ENCODE measurements around the gene KCTD17. TPM values are rescaled to one million over a fixed set of nuclear protein-coding genes. Genes with fewer than 3 reads are reported as not detected.
A peak's percentile ranks its signal among the peaks of the same experiment; 100 is the strongest.

The KCTD17 gene
- total RNA-seq, 2 experiments from 2014 or later = 22.9 to 25.4 TPM

DNA sequence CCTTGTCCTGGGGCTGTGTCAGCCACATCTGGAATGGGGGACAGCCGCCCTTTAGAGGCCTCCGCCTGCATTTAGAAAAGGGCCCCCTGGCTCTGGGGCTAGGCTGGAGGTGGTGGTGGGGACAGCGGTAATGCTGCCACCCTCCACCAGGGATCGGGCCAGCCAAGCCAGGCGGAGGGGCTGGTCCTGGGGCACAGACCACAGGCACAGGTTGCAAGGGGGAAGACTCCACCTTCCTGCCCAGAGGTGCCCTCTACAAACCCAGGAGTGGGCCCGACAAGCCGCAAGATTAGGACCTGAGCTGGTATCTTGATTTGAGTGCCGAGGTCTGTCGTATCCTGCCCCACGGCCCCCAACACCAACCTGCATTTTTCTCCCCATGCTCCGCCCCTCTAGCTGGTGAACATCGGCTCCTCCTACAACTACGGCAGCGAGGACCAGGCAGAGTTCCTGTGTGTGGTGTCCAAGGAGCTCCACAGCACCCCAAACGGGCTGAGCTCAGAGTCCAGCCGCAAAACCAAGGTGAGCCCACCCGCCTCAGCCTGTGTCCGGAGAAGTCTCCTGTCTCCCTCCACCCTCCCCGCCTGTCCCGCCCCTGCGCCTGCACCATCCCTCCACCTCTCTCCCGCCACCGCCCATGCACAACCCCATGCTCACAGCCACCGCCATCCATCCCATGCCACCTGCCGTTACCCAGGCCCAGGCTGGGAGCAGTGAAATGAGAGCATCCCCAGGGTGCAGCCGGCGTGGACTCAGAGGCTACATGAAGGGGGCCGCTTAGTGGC, 7.6 kb downstream of the KCTD17 start:
- H3K4me1 Mint-ChIP-seq = peaks cover 15% of the 10 kb centered on the region
- no peak overlapping the region for H3K27ac Mint-ChIP-seq
- H3K4me3 Mint-ChIP-seq = no peak overlapping the region
- H3K27me3 Mint-ChIP-seq = no peaks in the 10 kb centered on the region
- DNase-seq = no peak
- peaks cover 2% of the 10 kb centered on the region for H3K36me3 Mint-ChIP-seq
- H3K9me3 Mint-ChIP-seq = no peaks in the 10 kb centered on the region

DNA sequence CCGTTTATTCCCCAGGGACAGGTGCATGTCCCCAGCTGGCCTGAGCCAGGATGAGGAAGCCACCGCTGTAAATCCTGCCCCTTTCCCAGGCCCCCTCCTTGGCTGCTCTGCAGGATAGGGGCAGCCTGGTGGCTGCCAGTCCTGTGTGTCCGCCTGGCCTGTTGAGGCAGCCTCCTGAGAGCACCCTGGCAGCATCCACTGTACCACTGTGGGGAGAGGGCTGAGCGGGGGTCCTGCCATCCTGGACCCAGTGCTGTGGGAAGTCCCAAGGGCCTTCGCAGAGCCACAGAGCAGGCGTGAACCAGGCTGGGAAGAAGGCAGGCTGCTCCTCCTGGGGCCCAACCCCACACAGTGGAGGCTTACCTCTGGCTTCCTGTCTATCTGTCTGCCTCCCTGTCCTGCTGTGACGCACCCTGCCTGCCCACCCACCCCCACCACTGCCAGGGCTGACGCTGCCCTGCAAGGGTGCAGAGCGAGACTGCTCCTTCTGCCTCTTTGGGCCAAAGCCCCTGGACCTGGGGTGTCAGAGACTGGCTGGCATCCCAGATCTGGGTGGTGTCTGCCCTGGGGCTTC, 8.4 kb downstream of the KCTD17 start:
- peaks cover 3% of the 10 kb centered on the region for H3K36me3 Mint-ChIP-seq

DNA sequence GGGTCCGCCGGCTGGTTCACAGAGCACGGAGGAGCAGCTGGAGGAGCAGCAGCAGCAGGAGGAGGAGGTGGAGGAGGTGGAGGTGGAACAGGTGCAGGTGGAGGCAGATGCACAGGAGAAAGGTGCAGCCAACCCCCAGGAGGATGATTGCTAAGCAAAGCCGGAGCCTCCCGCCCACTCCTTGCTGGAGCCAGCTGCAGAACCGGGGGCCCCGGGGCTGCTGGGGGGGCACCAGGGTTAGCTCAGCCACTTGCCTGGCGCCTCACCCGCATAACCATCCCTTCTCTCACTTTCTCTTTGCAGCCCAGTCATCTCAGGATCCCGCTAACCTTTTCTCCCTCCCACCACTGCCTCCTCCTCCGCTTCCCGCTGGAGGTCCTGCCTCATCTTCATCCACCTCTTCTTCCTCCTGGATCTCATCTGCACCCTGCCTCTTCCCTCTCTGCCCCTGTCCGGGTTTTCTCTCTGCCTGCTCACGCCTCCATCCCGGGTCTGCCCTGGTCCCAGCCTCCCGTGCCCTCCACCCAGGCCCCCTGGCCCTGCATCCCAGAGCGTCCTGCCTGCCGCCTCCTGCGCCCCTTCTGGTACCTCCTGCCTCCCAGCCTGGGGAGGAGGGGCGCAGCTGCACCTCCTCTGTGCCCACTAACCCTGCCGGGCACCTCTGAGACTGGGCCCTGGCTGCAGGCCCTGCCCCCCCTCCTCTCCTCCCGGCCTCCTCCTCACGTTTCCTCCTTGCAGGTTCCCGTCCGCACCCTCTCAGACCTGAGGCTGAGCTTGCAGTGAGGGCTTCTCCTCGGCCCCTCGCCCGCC, 9.5 kb downstream of the KCTD17 start:
- peak; percentile 78 for DNase-seq
- Mint-ChIP-seq H3K4me1 (peaks cover 15% of the 10 kb centered on the region), H3K9me3 (no peaks in the 10 kb centered on the region), H3K36me3 (peaks cover 3% of the 10 kb centered on the region), H3K4me3 (no peak overlapping the region), H3K27ac (no peak overlapping the region), H3K27me3 (no peaks in the 10 kb centered on the region)

More for the DNA sequence above, 8.4 kb downstream of the KCTD17 start:
- Mint-ChIP-seq H3K27ac (no peak overlapping the region), H3K4me3 (no peak overlapping the region), H3K4me1 (peaks cover 15% of the 10 kb centered on the region), H3K9me3 (no peaks in the 10 kb centered on the region), H3K27me3 (no peaks in the 10 kb centered on the region)
- DNase-seq = no peak

DNA sequence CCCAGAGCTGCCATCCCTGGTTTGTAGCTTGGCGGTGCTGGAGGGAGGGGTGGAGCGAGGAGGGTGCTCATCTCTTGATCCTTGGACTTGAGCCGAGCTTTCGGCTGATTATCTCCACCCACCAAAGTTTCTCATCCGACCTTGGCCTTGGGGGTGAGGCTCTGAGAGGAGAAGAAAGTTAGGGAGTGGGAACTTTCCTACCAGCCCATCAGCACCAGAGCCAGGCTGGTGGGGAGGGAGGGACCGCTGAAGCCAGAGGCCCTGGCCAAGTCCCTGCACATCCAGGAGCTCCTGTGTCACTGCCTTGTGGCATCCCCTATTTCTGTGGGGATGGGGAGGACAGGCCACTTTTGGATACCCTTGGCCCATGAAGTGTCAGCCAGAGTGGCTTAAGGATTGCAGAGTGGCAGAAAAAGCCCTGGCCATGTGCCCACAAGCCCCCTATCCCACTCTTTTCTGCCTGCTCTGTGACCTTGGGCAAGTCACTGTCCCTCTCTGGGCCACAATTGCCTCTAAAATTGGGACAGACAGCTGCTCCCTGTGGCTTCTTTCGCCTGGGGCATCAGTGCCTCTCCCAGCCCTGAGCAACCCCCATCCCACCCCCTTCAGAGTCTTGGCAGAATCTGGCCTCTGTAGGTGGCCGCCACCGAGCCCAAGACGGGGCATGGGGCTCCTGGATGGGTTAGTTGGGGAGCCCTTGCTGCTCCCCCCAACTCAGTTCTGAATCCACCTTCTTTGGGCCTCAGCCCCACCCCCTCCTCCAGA, 10.3 kb downstream of the KCTD17 start:
- Mint-ChIP-seq H3K9me3 (no peaks in the 10 kb centered on the region), H3K27me3 (no peaks in the 10 kb centered on the region), H3K4me1 (peaks cover 15% of the 10 kb centered on the region), H3K4me3 (no peak overlapping the region), H3K36me3 (peaks cover 3% of the 10 kb centered on the region), H3K27ac (no peak overlapping the region)
- no peak for DNase-seq

DNA sequence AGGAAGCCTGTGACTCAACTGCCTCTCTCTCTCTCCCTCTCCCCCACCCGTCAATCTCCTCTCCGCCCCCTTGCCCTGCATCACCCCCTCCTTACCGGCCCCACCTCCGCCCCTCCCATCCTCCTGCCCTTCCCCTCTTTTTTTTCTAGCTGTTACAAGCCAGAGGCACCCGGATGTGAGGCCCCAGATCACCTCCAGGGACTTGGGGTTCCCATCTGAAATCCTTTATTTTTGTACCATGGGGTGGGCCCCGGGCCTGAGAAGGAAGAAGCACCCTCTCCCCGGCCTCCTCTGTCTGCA, 10.8 kb downstream of the KCTD17 start:
- no peak for DNase-seq
- Mint-ChIP-seq H3K4me3 (no peak overlapping the region), H3K9me3 (no peaks in the 10 kb centered on the region), H3K36me3 (peaks cover 3% of the 10 kb centered on the region), H3K27ac (no peak overlapping the region), H3K4me1 (peaks cover 15% of the 10 kb centered on the region), H3K27me3 (no peaks in the 10 kb centered on the region)

DNA sequence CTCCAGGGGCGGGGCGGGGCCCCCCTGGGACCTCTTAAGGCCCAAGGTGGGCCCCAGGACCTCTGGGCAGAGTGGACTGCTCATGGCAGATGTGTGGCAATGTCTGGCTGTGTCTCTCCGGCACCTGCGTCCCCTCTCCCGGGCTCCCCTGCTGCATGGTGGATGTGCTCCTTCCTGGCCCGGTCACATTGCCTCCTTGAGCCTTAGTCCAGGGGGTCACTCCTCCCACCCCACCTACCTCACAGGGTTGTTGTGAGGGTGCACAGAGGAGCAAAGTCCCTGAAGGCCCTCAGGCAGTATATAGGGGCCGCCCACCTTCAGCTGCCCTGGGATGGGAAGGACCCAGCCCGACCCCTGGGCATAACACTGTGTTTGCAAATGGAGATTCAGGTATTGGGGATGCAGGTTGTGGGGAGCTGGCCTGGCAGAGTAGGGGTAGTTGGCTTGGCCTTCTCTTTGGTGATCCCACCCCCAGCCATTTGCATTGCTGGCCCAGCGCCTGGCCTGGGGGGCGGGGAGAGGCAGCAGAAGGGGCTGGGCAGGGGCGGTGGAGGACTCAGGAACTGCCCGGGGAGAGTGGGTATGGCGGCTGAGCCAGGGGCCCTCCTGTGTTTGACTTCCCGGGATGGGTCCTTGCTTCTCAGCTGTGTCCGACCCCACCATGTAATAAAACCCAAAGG, 11.3 kb downstream of the KCTD17 start:
- no peak overlapping the region for H3K27ac Mint-ChIP-seq

DNA sequence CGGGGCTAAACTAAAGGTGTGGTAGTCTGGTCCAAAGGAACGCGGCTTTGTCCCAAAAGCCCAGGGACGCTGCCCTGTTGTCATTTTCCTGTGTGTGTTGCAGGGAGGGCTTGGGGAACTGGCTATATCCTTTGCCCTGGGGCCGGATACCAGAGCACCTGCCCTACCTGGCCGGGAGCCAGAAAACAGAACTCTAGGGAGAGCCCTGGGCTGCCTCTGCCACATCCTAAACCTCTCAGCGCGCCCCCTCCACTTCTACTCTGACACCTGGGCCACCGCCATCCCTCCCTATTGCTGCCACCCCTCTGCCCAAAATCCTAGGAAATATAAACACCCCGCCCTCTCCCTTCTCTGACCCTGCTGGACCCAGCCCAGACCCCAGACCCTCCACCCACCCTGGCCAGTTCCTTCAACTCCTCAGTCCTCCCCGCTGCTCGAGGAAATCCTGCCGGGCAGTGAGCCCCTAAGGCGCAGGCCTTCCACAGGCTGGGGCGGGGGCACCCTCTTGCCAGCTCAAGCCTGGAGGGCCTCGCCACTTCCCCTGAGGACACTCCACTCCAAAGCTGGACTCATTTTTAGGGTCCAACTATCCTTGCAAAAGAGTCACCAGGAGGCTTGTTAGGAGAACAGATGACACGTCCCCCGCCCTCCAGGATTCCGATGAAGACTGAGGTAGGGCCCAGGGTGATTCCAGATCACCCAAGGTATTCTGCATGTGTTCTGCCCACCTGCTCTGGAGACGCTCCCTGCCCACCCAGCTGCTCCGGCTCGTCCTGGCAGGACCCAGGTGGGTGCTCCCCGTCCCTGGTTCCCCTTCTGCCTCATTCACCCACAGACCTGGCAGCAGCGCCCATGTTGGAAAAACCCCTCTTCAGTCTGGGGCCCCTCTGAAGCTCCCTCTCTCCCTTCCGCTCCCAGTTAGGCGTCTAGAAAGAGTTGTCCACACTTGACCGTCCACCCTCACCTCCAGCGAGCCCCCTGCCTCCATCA, 12.2 kb downstream of the KCTD17 start:
- Mint-ChIP-seq H3K27me3 (peaks cover 14% of the 10 kb centered on the region), H3K4me3 (no peak overlapping the region), H3K4me1 (peaks cover 15% of the 10 kb centered on the region), H3K27ac (no peak overlapping the region), H3K36me3 (peaks cover 3% of the 10 kb centered on the region), H3K9me3 (no peaks in the 10 kb centered on the region)
- no peak for DNase-seq

More for the DNA sequence above, 11.3 kb downstream of the KCTD17 start:
- peaks cover 3% of the 10 kb centered on the region for H3K36me3 Mint-ChIP-seq
- H3K9me3 Mint-ChIP-seq = no peaks in the 10 kb centered on the region
- peaks cover 15% of the 10 kb centered on the region for H3K4me1 Mint-ChIP-seq
- H3K27me3 Mint-ChIP-seq = peaks cover 5% of the 10 kb centered on the region
- no peak for DNase-seq
- H3K4me3 Mint-ChIP-seq = no peak overlapping the region

DNA sequence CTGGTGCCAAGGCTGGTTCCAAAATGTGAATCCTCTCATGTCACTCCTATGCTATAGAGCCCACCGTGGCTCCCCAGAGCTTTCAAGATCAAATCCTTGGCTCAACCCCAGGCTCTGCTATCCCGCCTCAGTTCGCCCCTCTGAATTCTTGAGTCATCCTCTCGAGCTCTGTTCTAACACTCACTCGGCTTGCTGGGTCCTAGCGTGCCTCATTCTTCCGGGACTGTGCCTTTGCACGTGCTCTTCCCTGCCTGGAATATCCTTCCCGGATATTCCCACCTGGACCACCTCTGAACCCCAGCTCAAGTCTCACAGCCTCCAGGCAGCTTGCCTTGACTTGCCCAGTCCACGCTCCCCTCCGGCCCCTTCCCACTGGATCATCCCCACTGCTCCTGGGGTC, 13.0 kb downstream of the KCTD17 start:
- Mint-ChIP-seq H3K27me3 (peaks cover 17% of the 10 kb centered on the region), H3K27ac (no peak overlapping the region), H3K9me3 (no peaks in the 10 kb centered on the region)

DNA sequence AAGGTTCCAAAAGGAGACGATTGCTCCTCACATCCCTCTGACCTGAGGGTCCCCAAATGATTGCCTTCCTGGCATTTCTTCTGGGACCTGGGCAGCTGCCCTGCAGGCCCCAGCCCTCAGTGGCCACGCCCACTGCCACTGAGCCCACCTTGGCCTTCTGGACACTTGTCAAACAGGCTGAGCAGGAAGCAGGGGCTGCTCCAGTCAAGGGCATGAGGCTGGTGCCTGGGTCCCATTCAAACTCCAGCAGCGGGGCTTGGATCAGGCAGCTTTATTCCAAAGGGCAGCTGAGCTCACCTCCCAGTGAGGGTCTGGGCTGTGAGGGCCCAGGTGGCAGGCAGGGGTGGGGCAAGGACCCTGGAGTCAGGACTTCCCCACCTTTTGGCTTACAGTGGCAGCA, 13.6 kb downstream of the KCTD17 start:
- no peak overlapping the region for H3K4me3 Mint-ChIP-seq
- H3K36me3 Mint-ChIP-seq = peaks cover 3% of the 10 kb centered on the region
- no peak for DNase-seq
- no peak overlapping the region for H3K27ac Mint-ChIP-seq
- peaks cover 15% of the 10 kb centered on the region for H3K4me1 Mint-ChIP-seq
- H3K9me3 Mint-ChIP-seq = no peaks in the 10 kb centered on the region
- H3K27me3 Mint-ChIP-seq = peaks cover 23% of the 10 kb centered on the region

More for the DNA sequence above, 13.0 kb downstream of the KCTD17 start:
- Mint-ChIP-seq H3K4me3 (no peak overlapping the region), H3K36me3 (peaks cover 3% of the 10 kb centered on the region), H3K4me1 (peaks cover 15% of the 10 kb centered on the region)
- DNase-seq = no peak

DNA sequence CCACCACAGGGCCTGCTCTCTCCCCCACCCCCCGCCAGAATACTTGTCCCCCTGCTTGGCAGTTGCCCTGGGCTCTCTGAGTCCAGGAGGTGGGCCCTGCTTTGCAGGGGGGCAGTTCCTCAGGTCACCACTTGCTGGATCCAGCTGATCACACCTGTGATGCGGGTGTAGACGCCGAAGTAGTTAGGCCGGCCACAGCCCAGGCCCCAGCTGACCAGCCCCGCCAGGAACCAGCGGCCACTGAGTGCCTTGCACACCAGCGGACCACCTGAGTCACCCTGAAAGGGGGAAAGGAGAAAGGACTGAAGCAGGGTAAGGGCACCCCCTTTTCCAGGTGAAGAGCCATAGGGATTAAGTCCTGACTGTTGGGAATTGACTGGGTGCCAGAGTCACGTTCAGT, 14.4 kb downstream of the KCTD17 start:
- DNase-seq = no peak
- H3K4me3 Mint-ChIP-seq = no peak overlapping the region
- H3K27ac Mint-ChIP-seq = no peak overlapping the region
- no peaks in the 10 kb centered on the region for H3K9me3 Mint-ChIP-seq
- H3K27me3 Mint-ChIP-seq = peaks cover 25% of the 10 kb centered on the region
- H3K36me3 Mint-ChIP-seq = peaks cover 2% of the 10 kb centered on the region
- peaks cover 9% of the 10 kb centered on the region for H3K4me1 Mint-ChIP-seq

DNA sequence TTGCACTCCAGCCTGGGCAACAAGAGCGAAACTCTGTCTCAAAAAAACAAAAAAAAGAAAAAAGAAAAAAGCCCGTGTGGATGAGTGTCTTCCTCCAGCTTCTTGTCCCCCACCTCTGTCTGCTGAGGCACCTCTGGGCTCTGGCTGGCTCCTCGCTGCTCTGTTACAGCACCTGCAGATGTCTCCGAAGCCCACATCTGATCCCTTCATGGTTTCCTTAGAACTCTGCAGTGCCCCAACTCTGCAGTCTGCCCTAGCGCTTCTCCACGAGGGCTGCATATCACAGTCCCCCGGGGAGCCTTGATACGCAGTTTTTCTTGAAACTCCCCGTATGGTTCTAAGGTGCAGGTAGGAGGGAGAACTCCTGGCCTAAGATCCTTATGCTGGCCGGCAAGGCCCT, 15.9 kb downstream of the KCTD17 start:
- Mint-ChIP-seq H3K4me1 (peaks cover 3% of the 10 kb centered on the region), H3K9me3 (no peaks in the 10 kb centered on the region), H3K27me3 (peaks cover 25% of the 10 kb centered on the region), H3K36me3 (peaks cover 2% of the 10 kb centered on the region), H3K4me3 (no peak overlapping the region), H3K27ac (no peak overlapping the region)
- no peak for DNase-seq

DNA sequence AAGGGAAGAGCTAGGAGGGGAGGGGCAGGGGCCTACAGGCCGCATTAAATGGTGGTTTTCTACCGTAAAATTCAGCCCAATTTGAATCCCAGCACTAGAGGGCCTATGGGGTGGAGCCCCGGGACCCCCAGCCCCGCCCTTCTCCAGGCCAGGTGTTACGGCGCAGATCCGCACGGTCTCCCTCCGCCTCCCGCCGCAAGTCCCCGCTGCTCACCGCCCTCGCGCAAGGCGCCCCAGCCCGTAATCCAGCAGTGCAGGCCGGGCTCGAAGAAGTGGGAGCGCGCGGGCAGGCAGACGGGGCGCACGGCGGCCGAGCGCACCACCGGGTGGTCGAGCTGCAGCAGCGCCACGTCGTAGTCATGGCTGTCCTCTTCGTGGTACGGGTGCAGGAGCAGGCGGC, 17.3 kb downstream of the KCTD17 start:
- no peaks in the 10 kb centered on the region for H3K9me3 Mint-ChIP-seq
- peaks cover 2% of the 10 kb centered on the region for H3K36me3 Mint-ChIP-seq
- peaks cover 25% of the 10 kb centered on the region for H3K27me3 Mint-ChIP-seq
- H3K27ac Mint-ChIP-seq = no peak overlapping the region
- no peaks in the 10 kb centered on the region for H3K4me1 Mint-ChIP-seq
- no peak overlapping the region for H3K4me3 Mint-ChIP-seq
- peak; percentile 28 for DNase-seq

DNA sequence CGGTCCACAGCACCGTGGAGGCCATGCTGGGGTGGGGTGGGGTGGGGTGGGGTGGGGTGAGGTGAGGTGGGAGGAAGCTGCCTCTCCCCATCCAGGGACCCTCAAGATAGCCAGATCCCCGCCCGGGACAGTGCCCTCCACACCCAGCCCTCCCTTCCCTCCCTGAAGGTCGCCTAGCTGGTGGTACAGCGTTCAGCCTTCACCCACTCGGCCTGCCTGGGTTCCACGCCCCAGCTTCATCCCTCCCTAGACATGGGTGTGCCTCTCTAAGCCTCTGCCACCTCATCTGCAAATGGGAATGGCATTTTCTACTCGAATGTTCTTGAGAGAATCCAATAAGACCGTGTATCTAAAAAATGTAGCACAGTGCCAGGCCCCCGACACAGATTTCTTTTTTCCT, 17.8 kb downstream of the KCTD17 start:
- no peak overlapping the region for H3K4me3 Mint-ChIP-seq
- peaks cover 25% of the 10 kb centered on the region for H3K27me3 Mint-ChIP-seq
- DNase-seq = no peak
- peaks cover 2% of the 10 kb centered on the region for H3K36me3 Mint-ChIP-seq
- H3K4me1 Mint-ChIP-seq = no peaks in the 10 kb centered on the region
- no peak overlapping the region for H3K27ac Mint-ChIP-seq
- H3K9me3 Mint-ChIP-seq = no peaks in the 10 kb centered on the region

Data from activated naive CD8-positive, alpha-beta T cell treated with anti-CD3 and anti-CD28 coated beads for 36 hours (primary cell).